Astrocyte of the cerebellum (primary cell): Measurements from ENCODE around the gene PROM1.

Source experiments
- DNase-seq: peaks from one replicate; pipeline ENCODE4 v3.0.0-alpha.2; 2011; ENCODE audit warnings: low read depth
- H3K4me3 ChIP-seq: 2 replicates; pipeline ENCODE4 v1.5.1; 2011; ENCODE audit warnings: mild to moderate bottlenecking, low read depth, low read length, moderate library complexity
- CTCF ChIP-seq: IDR thresholded peaks from 2 replicates; pipeline ENCODE4 v1.5.1; 2012; ENCODE audit warnings: low read length, low read depth, moderate library complexity, mild to moderate bottlenecking; ENCODE audit errors: missing control alignments
- in situ Hi-C: cut with HindIII; loops from 2 replicates; pipeline ENCODE4 v1.10.0; 2017; ENCODE audit warnings: low sequenced_read_pairs

PROM1 gene

GRCh38 chr4:16125571-16126445, 42.0 kb upstream of the PROM1 start:
- in situ Hi-C loops = no loop called here
- TF ChIP-seq CTCF = peak; percentile 12
- DNase-seq = no peak
- no peak overlapping the region for H3K4me3 ChIP-seq

GRCh38 chr4:16124232-16124631, 40.4 kb upstream of the PROM1 start:
- DNase-seq = no peak
- in situ Hi-C loops = no loop called here
- no peak for TF ChIP-seq CTCF
- no peak overlapping the region for H3K4me3 ChIP-seq

GRCh38 chr4:16123356-16124084, 39.7 kb upstream of the PROM1 start:
- H3K4me3 ChIP-seq = no peak overlapping the region
- no peak for DNase-seq

GRCh38 chr4:16122784-16123183, 39.0 kb upstream of the PROM1 start:
- no peak for TF ChIP-seq CTCF
- in situ Hi-C loops = no loop called here
- no peak for DNase-seq
- H3K4me3 ChIP-seq = no peak overlapping the region

More at GRCh38 chr4:16123356-16124084, 39.7 kb upstream of the PROM1 start:
- TF ChIP-seq CTCF = no peak
- in situ Hi-C loops = no loop called here

GRCh38 chr4:16122308-16122711, 38.5 kb upstream of the PROM1 start:
- H3K4me3 ChIP-seq = no peak overlapping the region
- in situ Hi-C loops = no loop called here
- no peak for DNase-seq
- no peak for TF ChIP-seq CTCF

- DNase-seq = no peak
- no peak overlapping the region for H3K4me3 ChIP-seq
- in situ Hi-C loops = no loop called here
- no peak for TF ChIP-seq CTCF
Measured at GRCh38 chr4:16120720-16121119, 36.9 kb upstream of the PROM1 start.
